WTC11 (cell line): ENCODE measurements around the gene BCAS3. TPM values are rescaled to one million over a fixed set of nuclear protein-coding genes. Genes with fewer than 3 reads are reported as not detected.

Experiments used
- ATAC-seq: fragments of 200-7000 bp; cut with Tn5 transposase; 2 replicates; pipeline ENCODE4 v1.10.0; 2021; ENCODE audit warnings: mild to moderate bottlenecking, moderate library complexity
- CTCF ChIA-PET: fragments of 300-600 bp; sonication (Branson Sonifier 250); formaldehyde crosslinking; loops from one replicate; lab custom pipeline; 2021; ENCODE audit warnings: antibody characterized with exemption; lab: Charles Lee
- POLR2A ChIA-PET: fragments of 350-600 bp; sonication (Branson Sonifier 250); formaldehyde crosslinking; loops from one replicate; lab custom pipeline; 2021; ENCODE audit warnings: antibody characterized with exemption; lab: Charles Lee
- DNase-seq: peaks from one replicate; pipeline ENCODE4 v3.0.0; 2021; ENCODE audit warnings: low spot score
- H3K27ac Mint-ChIP-seq: 2 replicates; pipeline ENCODE4 v1.8.0; 2021; ENCODE audit warnings: mixed read lengths
- H3K27me3 Mint-ChIP-seq: 2 replicates; pipeline ENCODE4 v1.8.0; 2021; ENCODE audit warnings: low read depth, mild to moderate bottlenecking, moderate library complexity, mixed read lengths
- H3K36me3 Mint-ChIP-seq: 2 replicates; pipeline ENCODE4 v1.8.0; 2021; ENCODE audit warnings: mixed read lengths
- H3K4me1 Mint-ChIP-seq: 2 replicates; pipeline ENCODE4 v1.8.0; 2022; ENCODE audit warnings: mixed read lengths
- H3K4me3 Mint-ChIP-seq: 2 replicates; pipeline ENCODE4 v1.8.0; 2021; ENCODE audit warnings: mild to moderate bottlenecking, moderate library complexity, mixed read lengths
- H3K9me3 Mint-ChIP-seq: 2 replicates; pipeline ENCODE4 v1.8.0; 2021; ENCODE audit warnings: mixed read lengths
- ATF1 ChIP-seq: sonication (generic); formaldehyde crosslinking; IDR thresholded peaks from 2 replicates; pipeline ENCODE4 v1.8.1; 2023; ENCODE audit warnings: mild to moderate bottlenecking, moderate library complexity, missing genetic modification reagents
- CDX4 ChIP-seq: fragments of 250-450 bp; sonication (Bioruptor Pico); IDR thresholded peaks from 2 replicates; pipeline ENCODE4 v1.9.0; 2021; ENCODE audit warnings: moderate library complexity, mild to moderate bottlenecking, inconsistent platforms, borderline replicate concordance
- CREB1 ChIP-seq: sonication (generic); formaldehyde crosslinking; IDR thresholded peaks from 2 replicates; pipeline ENCODE4 v1.8.0; 2023; ENCODE audit warnings: mild to moderate bottlenecking, missing genetic modification reagents
- ETV6 ChIP-seq: sonication (generic); formaldehyde crosslinking; IDR thresholded peaks from 2 replicates; pipeline ENCODE4 v1.8.1; 2022; ENCODE audit warnings: mild to moderate bottlenecking, missing genetic modification reagents
- FOXK1 ChIP-seq: sonication (generic); formaldehyde crosslinking; IDR thresholded peaks from 2 replicates; pipeline ENCODE4 v1.8.0; 2022; ENCODE audit warnings: mild to moderate bottlenecking, moderate library complexity, missing genetic modification reagents
- FOXP4 ChIP-seq: sonication (generic); formaldehyde crosslinking; IDR thresholded peaks from 2 replicates; pipeline ENCODE4 v1.8.0; 2022; ENCODE audit warnings: mild to moderate bottlenecking, missing genetic modification reagents
- GRHL2 ChIP-seq: fragments of 250-450 bp; sonication (Bioruptor Pico); IDR thresholded peaks from 2 replicates; pipeline ENCODE4 v1.8.0; 2022; ENCODE audit warnings: mild to moderate bottlenecking, moderate library complexity; ENCODE audit not compliant: insufficient replicate concordance, severe bottlenecking
- NFYB ChIP-seq: sonication (generic); formaldehyde crosslinking; conservative IDR thresholded peaks from 2 replicates; pipeline ENCODE4 v1.8.0; 2022; ENCODE audit warnings: low read depth, missing genetic modification reagents
- OVOL2 ChIP-seq: fragments of 250-450 bp; sonication (Bioruptor Pico); IDR thresholded peaks from 2 replicates; pipeline ENCODE4 v1.9.0; 2021; ENCODE audit warnings: mild to moderate bottlenecking, borderline replicate concordance
- PRDM15 ChIP-seq: sonication (generic); formaldehyde crosslinking; IDR thresholded peaks from 2 replicates; pipeline ENCODE4 v1.8.0; 2022; ENCODE audit warnings: missing genetic modification reagents
- PREB ChIP-seq: sonication (generic); formaldehyde crosslinking; IDR thresholded peaks from 2 replicates; pipeline ENCODE4 v1.8.1; 2022; ENCODE audit warnings: mild to moderate bottlenecking, missing genetic modification reagents, moderate library complexity, borderline replicate concordance
- STAT6 ChIP-seq: sonication (generic); formaldehyde crosslinking; conservative IDR thresholded peaks from 2 replicates; pipeline ENCODE4 v1.8.1; 2023; ENCODE audit warnings: mild to moderate bottlenecking, low read depth, missing genetic modification reagents, moderate library complexity
- TCF7 ChIP-seq: sonication (generic); formaldehyde crosslinking; IDR thresholded peaks from 2 replicates; pipeline ENCODE4 v1.8.0; 2022; ENCODE audit warnings: mild to moderate bottlenecking, low read depth, missing genetic modification reagents, moderate library complexity
- TEAD4 ChIP-seq: sonication (generic); formaldehyde crosslinking; IDR thresholded peaks from 2 replicates; pipeline ENCODE4 v1.8.0; 2022; ENCODE audit warnings: mild to moderate bottlenecking, missing genetic modification reagents
- USF1 ChIP-seq: sonication (generic); formaldehyde crosslinking; IDR thresholded peaks from 2 replicates; pipeline ENCODE4 v1.8.0; 2022; ENCODE audit warnings: mild to moderate bottlenecking, missing genetic modification reagents
- ZMAT4 ChIP-seq: fragments of 250-450 bp; sonication (Bioruptor Pico); IDR thresholded peaks from 2 replicates; pipeline ENCODE4 v1.9.0; 2021; ENCODE audit warnings: mild to moderate bottlenecking
- ZNF416 ChIP-seq: fragments of 250-450 bp; sonication (Bioruptor Pico); IDR thresholded peaks from 2 replicates; pipeline ENCODE4 v1.9.0; 2021; ENCODE audit warnings: mild to moderate bottlenecking, inconsistent platforms
- total RNA-seq: library from RNA; stranded (reverse); gene quantifications from 3 replicates; pipeline ENCODE4 v1.2.3, GENCODE V29; 2021

Gene BCAS3
- total RNA-seq, 1 experiment from 2014 or later: 15.5 TPM

GRCh38 chr17:61436273-61436672 lies 758.6 kb downstream of the BCAS3 start:
- ChIA-PET POLR2A (no interaction called here), CTCF (no interaction called here)
- Mint-ChIP-seq H3K36me3 (0 out of 2 replicates have a peak, but pooled peaks cover 3% of the 10 kb centered on the region), H3K27me3 (peaks cover 29% of the 10 kb centered on the region), H3K27ac (no peak overlapping the region), H3K4me1 (no peaks in the 10 kb centered on the region), H3K9me3 (peaks cover 16% of the 10 kb centered on the region), H3K4me3 (no peak overlapping the region)
- TF ChIP-seq TEAD4 (CRISPR knock-in tag) (no peak), ZNF416 (CRISPR knock-in tag) (no peak), TCF7 (CRISPR knock-in tag) (no peak), GRHL2 (CRISPR knock-in tag) (no peak), OVOL2 (CRISPR knock-in tag) (no peak), USF1 (CRISPR knock-in tag) (no peak), ATF1 (no peak), NFYB (CRISPR knock-in tag) (no peak), FOXK1 (CRISPR knock-in tag) (no peak), CDX4 (CRISPR knock-in tag) (no peak), ETV6 (CRISPR knock-in tag) (no peak), ZMAT4 (CRISPR knock-in tag) (no peak), FOXP4 (CRISPR knock-in tag) (no peak), STAT6 (CRISPR knock-in tag) (no peak), PRDM15 (no peak), CREB1 (CRISPR knock-in tag) (no peak), PREB (CRISPR knock-in tag) (no peak)
- no peak for DNase-seq
- no peak for ATAC-seq
